ENCODE data around the gene SLC16A1.

- TF ChIP-seq, protein P1, sequence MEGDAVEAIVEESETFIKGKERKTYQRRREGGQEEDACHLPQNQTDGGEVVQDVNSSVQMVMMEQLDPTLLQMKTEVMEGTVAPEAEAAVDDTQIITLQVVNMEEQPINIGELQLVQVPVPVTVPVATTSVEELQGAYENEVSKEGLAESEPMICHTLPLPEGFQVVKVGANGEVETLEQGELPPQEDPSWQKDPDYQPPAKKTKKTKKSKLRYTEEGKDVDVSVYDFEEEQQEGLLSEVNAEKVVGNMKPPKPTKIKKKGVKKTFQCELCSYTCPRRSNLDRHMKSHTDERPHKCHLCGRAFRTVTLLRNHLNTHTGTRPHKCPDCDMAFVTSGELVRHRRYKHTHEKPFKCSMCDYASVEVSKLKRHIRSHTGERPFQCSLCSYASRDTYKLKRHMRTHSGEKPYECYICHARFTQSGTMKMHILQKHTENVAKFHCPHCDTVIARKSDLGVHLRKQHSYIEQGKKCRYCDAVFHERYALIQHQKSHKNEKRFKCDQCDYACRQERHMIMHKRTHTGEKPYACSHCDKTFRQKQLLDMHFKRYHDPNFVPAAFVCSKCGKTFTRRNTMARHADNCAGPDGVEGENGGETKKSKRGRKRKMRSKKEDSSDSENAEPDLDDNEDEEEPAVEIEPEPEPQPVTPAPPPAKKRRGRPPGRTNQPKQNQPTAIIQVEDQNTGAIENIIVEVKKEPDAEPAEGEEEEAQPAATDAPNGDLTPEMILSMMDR (IDR thresholded peaks at IDR 0.05; ENCODE audit: low read depth, low read length): no peak
- TF ChIP-seq EZH2phosphoT487 (IDR thresholded peaks at IDR 0.05; ENCODE audit: low read depth): no peak
Measured at GRCh38 chr1:112988367-112988766, 32.4 kb upstream of the SLC16A1 start.
